HL-60 (cell line): ENCODE data around the gene PTPRJ.
A peak's percentile ranks its signal among the peaks of the same experiment; 100 is the strongest.

Experiments used
- DNase-seq, 2 experiments: peaks; one replicate each; pipeline ENCODE4 v3.0.0-alpha.2; 2010 to 2020; ENCODE audit warnings: low read depth in 1 of 2, low spot score in 1 of 2
- H3K27ac ChIP-seq: fragments of 250-450 bp; sonication (Bioruptor Pico); replicated peaks from 2 replicates; pipeline ENCODE4 v1.5.1; 2020; ENCODE audit warnings: mild to moderate bottlenecking, moderate library complexity
- H3K27me3 ChIP-seq: fragments of 250-450 bp; sonication (Bioruptor Pico); 2 replicates; pipeline ENCODE4 v1.5.1; 2021; ENCODE audit warnings: mild to moderate bottlenecking, moderate library complexity; ENCODE audit not compliant: insufficient read depth, poor library complexity, severe bottlenecking
- H3K4me3 ChIP-seq: replicated peaks from 2 replicates; pipeline ENCODE4 v1.5.1; 2011; ENCODE audit warnings: mild to moderate bottlenecking, control low read depth, low read length; ENCODE audit not compliant: insufficient read depth
- GABPA ChIP-seq: IDR thresholded peaks from 2 replicates; pipeline ENCODE4 v1.6.1; 2012; ENCODE audit warnings: low read depth
- POLR2AphosphoS5 ChIP-seq: IDR thresholded peaks from 2 replicates; pipeline ENCODE4 v1.6.1; 2012; ENCODE audit warnings: low read depth
- REST ChIP-seq: IDR thresholded peaks from 2 replicates; pipeline ENCODE4 v1.6.1; 2012; ENCODE audit warnings: low read depth; ENCODE audit not compliant: insufficient replicate concordance
- SPI1 ChIP-seq: IDR thresholded peaks from 2 replicates; pipeline ENCODE4 v1.6.1; 2012; ENCODE audit warnings: low read depth, mild to moderate bottlenecking, borderline replicate concordance
- TF ChIP-seq, protein P1 (sequence below): IDR thresholded peaks from one replicate; pipeline ENCODE4 v1.5.1; 2011; ENCODE audit warnings: low read length, control low read depth, inconsistent platforms; ENCODE audit not compliant: insufficient read depth

Gene PTPRJ

GRCh38 chr11:47979378-47980087 lies 826 bp upstream of the PTPRJ start:
- TF ChIP-seq GABPA (no peak), POLR2AphosphoS5 (no peak), SPI1 (no peak), REST (no peak)
- TF ChIP-seq, protein P1, sequence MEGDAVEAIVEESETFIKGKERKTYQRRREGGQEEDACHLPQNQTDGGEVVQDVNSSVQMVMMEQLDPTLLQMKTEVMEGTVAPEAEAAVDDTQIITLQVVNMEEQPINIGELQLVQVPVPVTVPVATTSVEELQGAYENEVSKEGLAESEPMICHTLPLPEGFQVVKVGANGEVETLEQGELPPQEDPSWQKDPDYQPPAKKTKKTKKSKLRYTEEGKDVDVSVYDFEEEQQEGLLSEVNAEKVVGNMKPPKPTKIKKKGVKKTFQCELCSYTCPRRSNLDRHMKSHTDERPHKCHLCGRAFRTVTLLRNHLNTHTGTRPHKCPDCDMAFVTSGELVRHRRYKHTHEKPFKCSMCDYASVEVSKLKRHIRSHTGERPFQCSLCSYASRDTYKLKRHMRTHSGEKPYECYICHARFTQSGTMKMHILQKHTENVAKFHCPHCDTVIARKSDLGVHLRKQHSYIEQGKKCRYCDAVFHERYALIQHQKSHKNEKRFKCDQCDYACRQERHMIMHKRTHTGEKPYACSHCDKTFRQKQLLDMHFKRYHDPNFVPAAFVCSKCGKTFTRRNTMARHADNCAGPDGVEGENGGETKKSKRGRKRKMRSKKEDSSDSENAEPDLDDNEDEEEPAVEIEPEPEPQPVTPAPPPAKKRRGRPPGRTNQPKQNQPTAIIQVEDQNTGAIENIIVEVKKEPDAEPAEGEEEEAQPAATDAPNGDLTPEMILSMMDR: no peak
- Histone ChIP-seq H3K4me3 (no peak overlapping the region), H3K27me3 (no peaks in the 10 kb centered on the region), H3K27ac (no peak overlapping the region; the same call in 1 of the 2 replicates)
- no peak for DNase-seq

DNA sequence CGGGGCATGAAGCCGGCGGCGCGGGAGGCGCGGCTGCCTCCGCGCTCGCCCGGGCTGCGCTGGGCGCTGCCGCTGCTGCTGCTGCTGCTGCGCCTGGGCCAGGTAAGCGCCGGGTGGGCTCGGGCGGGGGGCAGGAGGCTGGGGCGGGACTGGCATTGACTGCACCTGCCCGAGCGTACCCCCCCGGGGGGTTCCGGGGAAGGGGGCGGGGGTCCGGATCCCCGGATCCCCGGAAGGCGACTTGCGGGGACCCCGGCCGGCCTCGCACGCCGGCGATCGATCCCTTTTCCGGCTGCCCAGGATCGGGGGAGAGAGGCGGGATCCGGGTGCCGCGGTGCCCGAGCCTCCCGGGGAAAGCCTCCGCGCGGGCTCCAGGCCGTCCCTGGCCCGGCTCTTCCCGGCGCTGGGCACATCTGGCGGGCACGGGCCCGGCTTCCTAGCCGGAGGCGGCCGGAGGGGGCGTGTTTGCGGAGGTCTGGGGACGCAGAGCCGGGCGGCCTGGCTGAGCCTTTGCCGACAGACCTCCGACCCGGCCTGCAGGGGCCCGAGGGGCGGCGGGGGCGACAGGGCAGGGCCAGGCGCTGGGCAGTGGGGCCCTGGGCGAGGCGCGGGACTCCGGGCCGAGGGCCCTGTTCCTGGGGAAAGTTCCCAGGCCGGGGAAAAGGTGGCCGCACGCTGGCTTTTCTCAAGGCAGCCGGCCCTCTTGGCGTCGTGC lies 705 bp downstream of the PTPRJ start:
- TF ChIP-seq REST (no peak), SPI1 (no peak), POLR2AphosphoS5 (no peak), GABPA (no peak)
- TF ChIP-seq, protein P1: no peak
- Histone ChIP-seq H3K27ac (peak overlapping the region; percentile 71), H3K4me3 (peak overlapping the region; percentile 80), H3K27me3 (no peaks in the 10 kb centered on the region)
- peak in 1 of 2 experiments; percentile 26 for DNase-seq

GRCh38 chr11:47981667-47982404 lies 1.5 kb downstream of the PTPRJ start:
- H3K27ac ChIP-seq: peak overlapping the region; percentile 71
- no peaks in the 10 kb centered on the region for H3K27me3 ChIP-seq
- TF ChIP-seq POLR2AphosphoS5: 0 out of 2 replicates have a peak, but pooled peaks have one; percentile 32
- peak; percentile 36; the same call in 1 of the 2 replicates for TF ChIP-seq SPI1
- TF ChIP-seq, protein P1: no peak
- H3K4me3 ChIP-seq: peak overlapping the region; percentile 80
- DNase-seq: peak in 1 of 2 experiments; percentile 62
